Cardiac muscle cell (in vitro differentiated cells and primary cell): ENCODE data around the gene RIMBP2. TPM values are rescaled to one million over a fixed set of nuclear protein-coding genes. Genes with fewer than 3 reads are reported as not detected.

Experiments
- DNase-seq, 2 donors: peaks; one replicate each; pipeline versions ENCODE4 v3.0.0 to v3.0.0-alpha.2; 2010 to 2017; ENCODE audit warnings: low read depth in 1 of 2, low spot score in 1 of 2
- H3K27ac ChIP-seq: fragments of 200-600 bp; sonication (generic); 2 replicates; pipeline ENCODE4 v1.5.1; 2016
- H3K27me3 ChIP-seq: fragments of 200-600 bp; sonication (generic); 2 replicates; pipeline ENCODE4 v1.6.0; 2016; ENCODE audit warnings: control low read depth
- H3K36me3 ChIP-seq: fragments of 200-600 bp; sonication (generic); 2 replicates; pipeline ENCODE4 v1.5.1; 2016; ENCODE audit warnings: control low read depth
- H3K4me1 ChIP-seq: fragments of 200-600 bp; sonication (generic); 2 replicates; pipeline ENCODE4 v1.8.1; 2017; ENCODE audit warnings: low read depth, mild to moderate bottlenecking, mixed run types
- H3K4me3 ChIP-seq: fragments of 200-600 bp; sonication (generic); 2 replicates; pipeline ENCODE4 v1.5.1; 2016; ENCODE audit warnings: mild to moderate bottlenecking
- H3K9me3 ChIP-seq: fragments of 200-600 bp; sonication (generic); 2 replicates; pipeline ENCODE4 v1.5.1; 2017; ENCODE audit warnings: low read depth, mild to moderate bottlenecking, control low read depth
- CTCF ChIP-seq: IDR thresholded peaks from 2 replicates; pipeline ENCODE4 v1.5.1; 2012; ENCODE audit warnings: low read depth, mild to moderate bottlenecking, low read length
- polyA plus RNA-seq: library from polyadenylated mRNA; unstranded; fragments of >200 nt; fragmentation: Nextera tagmentation; extraction: Ambion mirVana; gene quantifications from 2 replicates; pipeline ENCODE4 v1.2.1, GENCODE V29; 2016
- total RNA-seq: library from RNA; depleted of rRNA; stranded (reverse); fragments of >200 nt; gene quantifications from 2 replicates; pipeline ENCODE4 v1.2.3, GENCODE V29; 2016

The RIMBP2 gene
- total and polyA plus RNA-seq, 2 experiments from 2014 or later: 2.6 to 10.5 TPM

GRCh38 chr12:130423991-130424857 lies 291.9 kb downstream of the RIMBP2 start:
- Histone ChIP-seq H3K36me3 (no peaks in the 10 kb centered on the region), H3K4me1 (no peaks in the 10 kb centered on the region), H3K27ac (no peak overlapping the region), H3K4me3 (no peak overlapping the region), H3K9me3 (no peaks in the 10 kb centered on the region), H3K27me3 (no peaks in the 10 kb centered on the region)
- DNase-seq: no peak
- TF ChIP-seq CTCF: no peak

- no peak for DNase-seq
- Histone ChIP-seq H3K4me3 (no peak overlapping the region), H3K36me3 (no peaks in the 10 kb centered on the region), H3K27me3 (no peaks in the 10 kb centered on the region), H3K4me1 (no peaks in the 10 kb centered on the region), H3K9me3 (no peaks in the 10 kb centered on the region), H3K27ac (no peak overlapping the region)
- no peak for TF ChIP-seq CTCF
Measured at GRCh38 chr12:130423136-130423535, 293.0 kb downstream of the RIMBP2 start.

- no peak overlapping the region for H3K4me3 ChIP-seq
- no peak for DNase-seq
- no peak for TF ChIP-seq CTCF
Measured at GRCh38 chr12:130422676-130423075, 293.4 kb downstream of the RIMBP2 start.

GRCh38 chr12:130421896-130422295 lies 294.2 kb downstream of the RIMBP2 start:
- no peak overlapping the region for H3K27ac ChIP-seq
- no peaks in the 10 kb centered on the region for H3K9me3 ChIP-seq
- no peak for TF ChIP-seq CTCF
- no peaks in the 10 kb centered on the region for H3K36me3 ChIP-seq
- no peaks in the 10 kb centered on the region for H3K27me3 ChIP-seq
- no peak for DNase-seq
- no peak overlapping the region for H3K4me3 ChIP-seq
- no peaks in the 10 kb centered on the region for H3K4me1 ChIP-seq

More at GRCh38 chr12:130422676-130423075, 293.4 kb downstream of the RIMBP2 start:
- no peaks in the 10 kb centered on the region for H3K36me3 ChIP-seq
- no peaks in the 10 kb centered on the region for H3K9me3 ChIP-seq
- H3K27me3 ChIP-seq: no peaks in the 10 kb centered on the region
- H3K27ac ChIP-seq: no peak overlapping the region
- H3K4me1 ChIP-seq: no peaks in the 10 kb centered on the region

- TF ChIP-seq CTCF: no peak
- Histone ChIP-seq H3K27ac (no peak overlapping the region), H3K36me3 (no peaks in the 10 kb centered on the region), H3K4me1 (no peaks in the 10 kb centered on the region), H3K4me3 (no peak overlapping the region), H3K9me3 (no peaks in the 10 kb centered on the region), H3K27me3 (no peaks in the 10 kb centered on the region)
- DNase-seq: no peak
Measured at GRCh38 chr12:130420071-130420470, 296.0 kb downstream of the RIMBP2 start.
